ENCODE data around the gene RNF103. TPM values are rescaled to one million over a fixed set of nuclear protein-coding genes. Genes with fewer than 3 reads are reported as not detected.
A peak's percentile ranks its signal among the peaks of the same experiment; 100 is the strongest.

Gene RNF103
- total and polyA plus RNA-seq, 2 of the 13 experiments (the other 11 are each of a cell fraction or from before 2014, with no cell fraction given), result 19.8 to 21.1 TPM

GRCh38 chr2:86562922-86563649 lies 60.6 kb downstream of the RNF103 start, which contains the start of gene CHMP3 (continued):
- TF ChIP-seq UBTF (CRISPR knock-in tag; IDR thresholded peaks at IDR 0.05) (peak; percentile 76; the same call in 1 of the 2 replicates), ATF5 (CRISPR knock-in tag; IDR thresholded peaks at IDR 0.05; ENCODE audit: low read depth) (no peak), ZNF512B (CRISPR knock-in tag; IDR thresholded peaks at IDR 0.05; ENCODE audit: borderline replicate concordance) (no peak), CEBPZ (IDR thresholded peaks at IDR 0.05; ENCODE audit: low read length) (no peak), ZNF816 (CRISPR knock-in tag; IDR thresholded peaks at IDR 0.05; ENCODE audit: borderline replicate concordance) (peak; percentile 73; the same call in 1 of the 2 replicates), PTBP1 (IDR thresholded peaks at IDR 0.05; ENCODE audit: low read depth, low read length, poor library complexity, severe bottlenecking) (peak; percentile 67), SRSF4 (IDR thresholded peaks at IDR 0.05; ENCODE audit: low read depth, low read length, poor library complexity, severe bottlenecking) (no peak), ZFP62 (CRISPR knock-in tag; IDR thresholded peaks at IDR 0.05) (no peak), ZNF207 (IDR thresholded peaks at IDR 0.05; ENCODE audit: borderline replicate concordance) (no peak), DMAP1 (CRISPR knock-in tag; IDR thresholded peaks at IDR 0.05) (peak; percentile 94), ZNF616 (CRISPR knock-in tag; IDR thresholded peaks at IDR 0.05; ENCODE audit: low read depth) (no peak; the same call in none of the 2 replicates), EEA1 (CRISPR knock-in tag; IDR thresholded peaks at IDR 0.05; ENCODE audit: borderline replicate concordance) (peak; percentile 28; the same call in 1 of the 2 replicates), REPIN1 (CRISPR knock-in tag; IDR thresholded peaks at IDR 0.05; ENCODE audit: borderline replicate concordance, low read depth) (no peak), GATA4 (IDR thresholded peaks at IDR 0.05; ENCODE audit: borderline replicate concordance, low read depth) (no peak), TP53 (CRISPR knock-in tag; conservative IDR thresholded peaks at IDR 0.05) (peak; percentile 84), JUN (CRISPR knock-in tag; IDR thresholded peaks at IDR 0.05) (peak; percentile 87; the same call in 1 of the 2 replicates), XBP1 (CRISPR knock-in tag; IDR thresholded peaks at IDR 0.05) (peak; percentile 66; the same call in 1 of the 2 replicates), SP140L (CRISPR knock-in tag; IDR thresholded peaks at IDR 0.05; ENCODE audit: borderline replicate concordance) (0 out of 2 replicates have a peak, but pooled peaks have one; percentile 36), ZNF562 (CRISPR knock-in tag; IDR thresholded peaks at IDR 0.05; ENCODE audit: borderline replicate concordance) (no peak), ZNF670 (CRISPR knock-in tag; IDR thresholded peaks at IDR 0.05; ENCODE audit: borderline replicate concordance) (no peak)

Data from HepG2 (cell line).